ENCODE measurements around the gene OR2T11.
"Not testable (repeated sequence)": the region's sequence is repeated elsewhere in the genome, so short reads cannot be mapped to it uniquely, and the experiment has no call there.

The OR2T11 gene

GRCh38 chr1:248634991-248635390 is at the start of gene OR2T11:
Gene OR2T11 (minus strand): TSS chr1:248635091. CDS start chr1:248627128, 7,963 bp downstream.
- DNase-seq (ENCODE audit: extremely low read depth in 1 of 2, low read depth in 1 of 2): not testable (repeated sequence)

- DNase-seq (ENCODE audit: extremely low read depth in 1 of 2, low read depth in 1 of 2): no peak
Measured at GRCh38 chr1:248681651-248682050, 46.8 kb upstream of the OR2T11 start.

GRCh38 chr1:248670003-248670402 is 35.1 kb upstream of the OR2T11 start:
- no peak for DNase-seq (ENCODE audit: extremely low read depth in 1 of 2, low read depth in 1 of 2)

GRCh38 chr1:248663453-248664328 is 28.8 kb upstream of the OR2T11 start:
- DNase-seq (ENCODE audit: extremely low read depth in 1 of 2, low read depth in 1 of 2): not testable (repeated sequence)

- not testable (repeated sequence) for DNase-seq (ENCODE audit: extremely low read depth in 1 of 2, low read depth in 1 of 2)
Measured at GRCh38 chr1:248656797-248657196, 21.9 kb upstream of the OR2T11 start.

- DNase-seq (ENCODE audit: extremely low read depth in 1 of 2, low read depth in 1 of 2): not testable (repeated sequence)
Measured at GRCh38 chr1:248655354-248655753, 20.5 kb upstream of the OR2T11 start, which contains the start of gene OR2T27. Gene OR2T27 (minus strand): TSS chr1:248655528. CDS start chr1:248650884, 4,644 bp downstream.

GRCh38 chr1:248648770-248649536 is 14.1 kb upstream of the OR2T11 start:
- DNase-seq (ENCODE audit: extremely low read depth in 1 of 2, low read depth in 1 of 2): not testable (repeated sequence)

GRCh38 chr1:248645178-248645577 is 10.3 kb upstream of the OR2T11 start, which contains the start of gene OR2T35:
Gene OR2T35 (minus strand): TSS chr1:248645278. CDS start chr1:248639258, 6,020 bp downstream.
- DNase-seq (ENCODE audit: extremely low read depth in 1 of 2, low read depth in 1 of 2): not testable (repeated sequence)

GRCh38 chr1:248642971-248643651 is 8.2 kb upstream of the OR2T11 start:
- DNase-seq (ENCODE audit: extremely low read depth in 1 of 2, low read depth in 1 of 2): not testable (repeated sequence)

- not testable (repeated sequence) for DNase-seq (ENCODE audit: extremely low read depth in 1 of 2, low read depth in 1 of 2)
Measured at GRCh38 chr1:248641583-248641982, 6.7 kb upstream of the OR2T11 start.

- not testable (repeated sequence) for DNase-seq (ENCODE audit: extremely low read depth in 1 of 2, low read depth in 1 of 2)
Measured at GRCh38 chr1:248640906-248641305, 6.0 kb upstream of the OR2T11 start.

- DNase-seq (ENCODE audit: extremely low read depth in 1 of 2, low read depth in 1 of 2): not testable (repeated sequence)
Measured at GRCh38 chr1:248639652-248640051, 4.8 kb upstream of the OR2T11 start.

- not testable (repeated sequence) for DNase-seq (ENCODE audit: extremely low read depth in 1 of 2, low read depth in 1 of 2)
Measured at GRCh38 chr1:248636612-248637011, 1.7 kb upstream of the OR2T11 start.

- DNase-seq (ENCODE audit: extremely low read depth in 1 of 2, low read depth in 1 of 2): no peak
Measured at GRCh38 chr1:248631354-248632008, 3.4 kb downstream of the OR2T11 start.

- DNase-seq (ENCODE audit: extremely low read depth in 1 of 2, low read depth in 1 of 2): no peak
Measured at GRCh38 chr1:248630551-248630950, 4.3 kb downstream of the OR2T11 start.

GRCh38 chr1:248627971-248628844 is 6.7 kb downstream of the OR2T11 start:
- no peak for DNase-seq (ENCODE audit: extremely low read depth in 1 of 2, low read depth in 1 of 2)

GRCh38 chr1:248625971-248626370 is 8.9 kb downstream of the OR2T11 start:
- no peak for DNase-seq (ENCODE audit: extremely low read depth in 1 of 2, low read depth in 1 of 2)

GRCh38 chr1:248625166-248625565 is 9.7 kb downstream of the OR2T11 start:
- DNase-seq (ENCODE audit: extremely low read depth in 1 of 2, low read depth in 1 of 2): no peak

- DNase-seq (ENCODE audit: extremely low read depth in 1 of 2, low read depth in 1 of 2): no peak
Measured at GRCh38 chr1:248622570-248623001, 12.3 kb downstream of the OR2T11 start.
